DMS53 treated with DMSO at 0.1 percent for 48 hours (cell line): ENCODE results near the gene IGFL4.
"Not testable (repeated sequence)": the region's sequence is repeated elsewhere in the genome, so short reads cannot be mapped to it uniquely, and the experiment has no call there.

Source experiments
- DNase-seq: peaks from one replicate; lab custom pipeline; 2025; ENCODE audit not compliant: unreplicated experiment; lab: John Stamatoyannopoulos, UW

IGFL4 gene

GRCh38 chr19:46040952-46041500 is at the start of gene IGFL4:
TSS of gene IGFL4 (minus strand) at chr19:46041002. CDS start at chr19:46040962, 40 bp downstream.
- peak; percentile 23 for DNase-seq

GRCh38 chr19:46090444-46090843 is 49.6 kb upstream of the IGFL4 start:
- no peak for DNase-seq

- DNase-seq: no peak
Measured at GRCh38 chr19:46089432-46089831, 48.6 kb upstream of the IGFL4 start.

- no peak for DNase-seq
Measured at GRCh38 chr19:46088101-46088500, 47.3 kb upstream of the IGFL4 start.

- no peak for DNase-seq
Measured at GRCh38 chr19:46085888-46086287, 45.1 kb upstream of the IGFL4 start.

GRCh38 chr19:46082728-46083050 is 41.9 kb upstream of the IGFL4 start:
- no peak for DNase-seq

GRCh38 chr19:46081928-46082727 is 41.3 kb upstream of the IGFL4 start:
- DNase-seq: peak; percentile 56

GRCh38 chr19:46080561-46080960 is 39.8 kb upstream of the IGFL4 start:
- DNase-seq: no peak

- DNase-seq: no peak
Measured at GRCh38 chr19:46079576-46079975, 38.8 kb upstream of the IGFL4 start.

- not testable (repeated sequence) for DNase-seq
Measured at GRCh38 chr19:46078573-46079332, 38.0 kb upstream of the IGFL4 start.

GRCh38 chr19:46077815-46078167 is 37.0 kb upstream of the IGFL4 start:
- DNase-seq: no peak

GRCh38 chr19:46076951-46077814 is 36.4 kb upstream of the IGFL4 start:
- DNase-seq: peak; percentile 55

- DNase-seq: no peak
Measured at GRCh38 chr19:46076031-46076880, 35.5 kb upstream of the IGFL4 start.

- DNase-seq: no peak
Measured at GRCh38 chr19:46073268-46073922, 32.6 kb upstream of the IGFL4 start.

GRCh38 chr19:46069806-46070341 is 29.1 kb upstream of the IGFL4 start:
- DNase-seq: no peak

GRCh38 chr19:46068345-46069258 is 27.8 kb upstream of the IGFL4 start:
- DNase-seq: no peak

GRCh38 chr19:46067691-46068090 is 26.9 kb upstream of the IGFL4 start:
- no peak for DNase-seq

GRCh38 chr19:46066471-46066870 is 25.7 kb upstream of the IGFL4 start:
- DNase-seq: no peak
